ENCODE data around the gene DOCK2. TPM values are rescaled to one million over a fixed set of nuclear protein-coding genes. Genes with fewer than 3 reads are reported as not detected.

The DOCK2 gene
- total and polyA plus RNA-seq, 2 donors (not counting 1 experiment from before 2014, with no cell fraction given) = 1.1 to 8.9 TPM

DNA sequence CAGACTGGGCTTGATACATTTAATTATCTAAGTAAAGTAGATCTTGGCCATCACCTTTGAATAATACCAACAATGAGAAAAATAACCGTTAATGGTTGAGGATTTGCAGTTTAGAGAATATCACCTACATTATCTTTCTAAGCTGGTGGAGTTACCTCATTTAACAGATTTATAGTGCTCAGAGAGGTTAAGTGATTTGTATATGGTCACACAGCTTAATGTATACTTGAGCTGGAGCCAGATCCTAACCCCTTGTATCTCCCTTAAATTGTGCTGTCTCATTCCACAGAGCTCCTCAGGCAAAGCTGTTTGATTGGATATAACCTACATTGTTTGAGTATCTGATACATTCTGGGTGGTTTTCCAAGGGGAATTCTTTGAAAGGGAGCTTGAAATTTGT is 285.4 kb downstream of the DOCK2 start:
- Histone ChIP-seq H3K27ac (ENCODE audit: insufficient read depth, low read length) (no peak overlapping the region), H3K4me3 (replicated peaks in 1 of 4; ENCODE audit: control extremely low read depth in 1 of 4, insufficient read depth in 1 of 4, low read depth in 3 of 4, low read length in 4 of 4) (no peak overlapping the region), H3K36me3 (ENCODE audit: control insufficient read depth, insufficient read depth, low read length) (no peaks in the 10 kb centered on the region), H3K4me1 (ENCODE audit: control insufficient read depth, extremely low read depth, insufficient read depth, low read length) (no peaks in the 10 kb centered on the region), H3K9me3 (ENCODE audit: control insufficient read depth, insufficient read depth, low read depth, low read length) (no peaks in the 10 kb centered on the region), H3K27me3 (ENCODE audit: control insufficient read depth, insufficient read depth, low read length) (no peaks in the 10 kb centered on the region), H2AFZ (ENCODE audit: low read length) (no peak overlapping the region), H3K79me2 (ENCODE audit: control insufficient read depth, insufficient read depth, low read length) (no peaks in the 10 kb centered on the region), H4K20me1 (ENCODE audit: control insufficient read depth, extremely low read depth, insufficient read depth, low read length) (no peaks in the 10 kb centered on the region), H3K9ac (ENCODE audit: insufficient read depth, low read length) (no peak overlapping the region), H3K4me2 (ENCODE audit: extremely low read depth, insufficient read depth, low read length) (no peak overlapping the region)
- DNase-seq (ENCODE audit: low read depth in 2 of 2) = no peak
- no peak for TF ChIP-seq EZH2 (IDR thresholded peaks at IDR 0.05; ENCODE audit: low read length, missing control alignments)
- TF ChIP-seq, protein P1, sequence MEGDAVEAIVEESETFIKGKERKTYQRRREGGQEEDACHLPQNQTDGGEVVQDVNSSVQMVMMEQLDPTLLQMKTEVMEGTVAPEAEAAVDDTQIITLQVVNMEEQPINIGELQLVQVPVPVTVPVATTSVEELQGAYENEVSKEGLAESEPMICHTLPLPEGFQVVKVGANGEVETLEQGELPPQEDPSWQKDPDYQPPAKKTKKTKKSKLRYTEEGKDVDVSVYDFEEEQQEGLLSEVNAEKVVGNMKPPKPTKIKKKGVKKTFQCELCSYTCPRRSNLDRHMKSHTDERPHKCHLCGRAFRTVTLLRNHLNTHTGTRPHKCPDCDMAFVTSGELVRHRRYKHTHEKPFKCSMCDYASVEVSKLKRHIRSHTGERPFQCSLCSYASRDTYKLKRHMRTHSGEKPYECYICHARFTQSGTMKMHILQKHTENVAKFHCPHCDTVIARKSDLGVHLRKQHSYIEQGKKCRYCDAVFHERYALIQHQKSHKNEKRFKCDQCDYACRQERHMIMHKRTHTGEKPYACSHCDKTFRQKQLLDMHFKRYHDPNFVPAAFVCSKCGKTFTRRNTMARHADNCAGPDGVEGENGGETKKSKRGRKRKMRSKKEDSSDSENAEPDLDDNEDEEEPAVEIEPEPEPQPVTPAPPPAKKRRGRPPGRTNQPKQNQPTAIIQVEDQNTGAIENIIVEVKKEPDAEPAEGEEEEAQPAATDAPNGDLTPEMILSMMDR (conservative IDR thresholded peaks at IDR 0.05 in 1 of 2, IDR thresholded peaks at IDR 0.05 in 1 of 2; ENCODE audit: low read depth in 1 of 2, low read length in 2 of 2) = no peak

DNA sequence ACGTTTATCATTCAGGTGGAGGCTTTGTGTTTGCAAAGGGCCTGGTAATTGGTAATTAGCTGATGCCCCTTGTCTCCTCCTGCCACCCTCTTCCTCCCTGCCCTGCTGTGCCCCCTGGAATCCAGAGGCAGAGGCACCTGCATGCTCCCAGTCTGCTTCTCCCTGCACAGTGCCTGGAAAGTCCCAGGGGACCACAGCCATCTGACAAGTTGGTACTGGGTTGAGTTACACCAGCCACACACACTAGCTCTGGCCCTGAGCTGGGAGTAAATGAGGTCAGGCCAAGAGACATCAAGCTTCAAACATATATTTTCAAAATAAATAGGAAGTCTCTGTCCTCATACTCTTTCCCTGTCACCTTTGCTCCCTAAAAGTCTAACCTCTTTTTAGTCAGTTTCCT is 286.9 kb downstream of the DOCK2 start:
- Histone ChIP-seq H3K27me3 (ENCODE audit: control insufficient read depth, insufficient read depth, low read length) (no peaks in the 10 kb centered on the region), H3K79me2 (ENCODE audit: control insufficient read depth, insufficient read depth, low read length) (no peaks in the 10 kb centered on the region), H3K4me2 (ENCODE audit: extremely low read depth, insufficient read depth, low read length) (no peak overlapping the region), H3K27ac (ENCODE audit: insufficient read depth, low read length) (no peak overlapping the region), H3K4me1 (ENCODE audit: control insufficient read depth, extremely low read depth, insufficient read depth, low read length) (no peaks in the 10 kb centered on the region), H3K36me3 (ENCODE audit: control insufficient read depth, insufficient read depth, low read length) (peaks cover 1% of the 10 kb centered on the region), H3K9ac (ENCODE audit: insufficient read depth, low read length) (no peak overlapping the region), H2AFZ (ENCODE audit: low read length) (no peak overlapping the region), H4K20me1 (ENCODE audit: control insufficient read depth, extremely low read depth, insufficient read depth, low read length) (no peaks in the 10 kb centered on the region), H3K4me3 (replicated peaks in 1 of 4; ENCODE audit: control extremely low read depth in 1 of 4, insufficient read depth in 1 of 4, low read depth in 3 of 4, low read length in 4 of 4) (no peak overlapping the region), H3K9me3 (ENCODE audit: control insufficient read depth, insufficient read depth, low read depth, low read length) (no peaks in the 10 kb centered on the region)
- DNase-seq (ENCODE audit: low read depth in 2 of 2) = no peak
- no peak for TF ChIP-seq EZH2 (IDR thresholded peaks at IDR 0.05; ENCODE audit: low read length, missing control alignments)
- TF ChIP-seq, protein P1 (conservative IDR thresholded peaks at IDR 0.05 in 1 of 2, IDR thresholded peaks at IDR 0.05 in 1 of 2; ENCODE audit: low read depth in 1 of 2, low read length in 2 of 2) = no peak

DNA sequence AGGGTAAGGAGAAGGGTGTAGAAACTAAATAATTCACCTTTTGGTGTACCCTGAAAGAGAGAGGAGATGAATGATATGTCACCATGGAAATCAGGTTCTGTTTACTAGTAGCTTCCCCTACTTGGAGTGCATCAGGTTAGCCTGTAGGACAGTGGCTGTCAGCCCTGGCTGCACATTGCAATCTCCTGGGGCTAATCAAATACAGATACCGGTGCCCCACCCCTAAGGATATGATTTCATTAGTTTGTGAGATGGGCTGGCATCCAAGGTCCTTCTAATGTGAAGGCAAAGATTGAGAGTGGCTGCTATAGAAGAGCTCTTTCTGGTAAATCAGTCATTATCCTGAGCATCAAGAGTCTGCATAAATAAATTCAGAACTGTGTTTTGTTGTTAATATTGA is 296.1 kb downstream of the DOCK2 start:
- Histone ChIP-seq H3K27me3 (ENCODE audit: control insufficient read depth, insufficient read depth, low read length) (no peaks in the 10 kb centered on the region), H2AFZ (ENCODE audit: low read length) (no peak overlapping the region), H3K4me2 (ENCODE audit: extremely low read depth, insufficient read depth, low read length) (no peak overlapping the region), H4K20me1 (ENCODE audit: control insufficient read depth, extremely low read depth, insufficient read depth, low read length) (no peaks in the 10 kb centered on the region), H3K4me1 (ENCODE audit: control insufficient read depth, extremely low read depth, insufficient read depth, low read length) (peaks cover 2% of the 10 kb centered on the region), H3K4me3 (replicated peaks in 1 of 4; ENCODE audit: control extremely low read depth in 1 of 4, insufficient read depth in 1 of 4, low read depth in 3 of 4, low read length in 4 of 4) (no peak overlapping the region), H3K36me3 (ENCODE audit: control insufficient read depth, insufficient read depth, low read length) (peaks cover 1% of the 10 kb centered on the region), H3K79me2 (ENCODE audit: control insufficient read depth, insufficient read depth, low read length) (no peaks in the 10 kb centered on the region), H3K9me3 (ENCODE audit: control insufficient read depth, insufficient read depth, low read depth, low read length) (no peaks in the 10 kb centered on the region), H3K9ac (ENCODE audit: insufficient read depth, low read length) (no peak overlapping the region), H3K27ac (ENCODE audit: insufficient read depth, low read length) (no peak overlapping the region)
- DNase-seq (ENCODE audit: low read depth in 2 of 2) = no peak
- TF ChIP-seq, protein P1 (conservative IDR thresholded peaks at IDR 0.05 in 1 of 2, IDR thresholded peaks at IDR 0.05 in 1 of 2; ENCODE audit: low read depth in 1 of 2, low read length in 2 of 2) = no peak
- TF ChIP-seq EZH2 (IDR thresholded peaks at IDR 0.05; ENCODE audit: low read length, missing control alignments) = no peak

Measured in fibroblast of lung (primary cell).